ENCODE data around the gene C1QTNF6.

- TF ChIP-seq REST (IDR thresholded peaks at IDR 0.05; ENCODE audit: insufficient replicate concordance, low read depth), result no peak
- no peak for TF ChIP-seq CTCF (IDR thresholded peaks at IDR 0.05; ENCODE audit: insufficient read depth, low read length)
- no peak for TF ChIP-seq POLR2AphosphoS5 (IDR thresholded peaks at IDR 0.05; ENCODE audit: low read depth)
- no peak for TF ChIP-seq GABPA (IDR thresholded peaks at IDR 0.05; ENCODE audit: low read depth)
These were observed 19.9 kb upstream of the C1QTNF6 start for GRCh38 chr22:37207981-37208380.
